ENCODE results near the gene CBFA2T2.
"Not testable (repeated sequence)": the region's sequence is repeated elsewhere in the genome, so short reads cannot be mapped to it uniquely, and the experiment has no call there.

Gene CBFA2T2

DNA sequence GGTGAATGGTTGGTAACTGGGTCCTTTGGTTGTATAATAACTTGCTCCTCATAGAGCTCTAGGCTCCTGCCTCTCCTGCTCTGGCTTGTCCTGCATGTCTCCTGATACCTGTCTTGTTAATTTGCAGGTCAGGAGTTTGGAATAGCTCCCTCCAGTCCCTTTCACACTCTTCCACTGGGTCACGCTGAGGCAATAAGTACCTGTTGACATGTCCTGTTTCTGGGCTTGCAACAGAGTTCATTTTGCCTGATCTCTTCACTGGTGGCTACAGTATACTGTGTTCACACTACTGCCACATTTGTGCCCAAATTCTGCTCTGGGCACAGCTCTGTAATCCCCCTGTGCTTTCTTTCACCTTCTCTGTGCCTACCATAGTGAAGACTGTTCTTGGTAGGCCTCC is 146.9 kb downstream of the CBFA2T2 start:
- TF ChIP-seq, protein P1, sequence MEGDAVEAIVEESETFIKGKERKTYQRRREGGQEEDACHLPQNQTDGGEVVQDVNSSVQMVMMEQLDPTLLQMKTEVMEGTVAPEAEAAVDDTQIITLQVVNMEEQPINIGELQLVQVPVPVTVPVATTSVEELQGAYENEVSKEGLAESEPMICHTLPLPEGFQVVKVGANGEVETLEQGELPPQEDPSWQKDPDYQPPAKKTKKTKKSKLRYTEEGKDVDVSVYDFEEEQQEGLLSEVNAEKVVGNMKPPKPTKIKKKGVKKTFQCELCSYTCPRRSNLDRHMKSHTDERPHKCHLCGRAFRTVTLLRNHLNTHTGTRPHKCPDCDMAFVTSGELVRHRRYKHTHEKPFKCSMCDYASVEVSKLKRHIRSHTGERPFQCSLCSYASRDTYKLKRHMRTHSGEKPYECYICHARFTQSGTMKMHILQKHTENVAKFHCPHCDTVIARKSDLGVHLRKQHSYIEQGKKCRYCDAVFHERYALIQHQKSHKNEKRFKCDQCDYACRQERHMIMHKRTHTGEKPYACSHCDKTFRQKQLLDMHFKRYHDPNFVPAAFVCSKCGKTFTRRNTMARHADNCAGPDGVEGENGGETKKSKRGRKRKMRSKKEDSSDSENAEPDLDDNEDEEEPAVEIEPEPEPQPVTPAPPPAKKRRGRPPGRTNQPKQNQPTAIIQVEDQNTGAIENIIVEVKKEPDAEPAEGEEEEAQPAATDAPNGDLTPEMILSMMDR (IDR thresholded peaks at IDR 0.05; ENCODE audit: low read depth, low read length, missing control alignments), result no peak
- no peak for DNase-seq (ENCODE audit: extremely low read depth, low read depth)
- H3K4me3 ChIP-seq (replicated peaks; ENCODE audit: low read depth, low read length), result no peak overlapping the region

DNA sequence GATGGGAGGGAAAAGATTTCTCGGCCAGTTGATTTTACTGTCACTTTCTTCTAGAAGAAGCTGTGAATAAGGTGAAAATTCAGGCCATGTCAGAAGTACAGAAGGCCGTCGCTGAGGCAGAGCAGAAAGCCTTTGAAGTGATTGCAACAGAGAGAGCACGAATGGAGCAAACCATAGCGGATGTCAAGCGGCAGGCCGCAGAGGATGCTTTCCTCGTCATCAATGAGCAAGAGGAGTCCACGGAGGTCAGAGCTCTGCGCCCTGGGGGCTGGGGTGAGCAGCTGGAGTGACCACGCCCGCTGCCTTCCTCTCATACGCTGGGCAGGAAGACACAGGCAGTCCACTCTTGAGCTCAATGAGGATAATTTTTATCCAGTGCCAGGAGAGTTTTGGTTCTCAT is 150.4 kb downstream of the CBFA2T2 start:
- no peak for DNase-seq (ENCODE audit: extremely low read depth, low read depth)
- TF ChIP-seq, protein P1 (IDR thresholded peaks at IDR 0.05; ENCODE audit: low read depth, low read length, missing control alignments), result no peak
- no peak overlapping the region for H3K4me3 ChIP-seq (replicated peaks; ENCODE audit: low read depth, low read length)

DNA sequence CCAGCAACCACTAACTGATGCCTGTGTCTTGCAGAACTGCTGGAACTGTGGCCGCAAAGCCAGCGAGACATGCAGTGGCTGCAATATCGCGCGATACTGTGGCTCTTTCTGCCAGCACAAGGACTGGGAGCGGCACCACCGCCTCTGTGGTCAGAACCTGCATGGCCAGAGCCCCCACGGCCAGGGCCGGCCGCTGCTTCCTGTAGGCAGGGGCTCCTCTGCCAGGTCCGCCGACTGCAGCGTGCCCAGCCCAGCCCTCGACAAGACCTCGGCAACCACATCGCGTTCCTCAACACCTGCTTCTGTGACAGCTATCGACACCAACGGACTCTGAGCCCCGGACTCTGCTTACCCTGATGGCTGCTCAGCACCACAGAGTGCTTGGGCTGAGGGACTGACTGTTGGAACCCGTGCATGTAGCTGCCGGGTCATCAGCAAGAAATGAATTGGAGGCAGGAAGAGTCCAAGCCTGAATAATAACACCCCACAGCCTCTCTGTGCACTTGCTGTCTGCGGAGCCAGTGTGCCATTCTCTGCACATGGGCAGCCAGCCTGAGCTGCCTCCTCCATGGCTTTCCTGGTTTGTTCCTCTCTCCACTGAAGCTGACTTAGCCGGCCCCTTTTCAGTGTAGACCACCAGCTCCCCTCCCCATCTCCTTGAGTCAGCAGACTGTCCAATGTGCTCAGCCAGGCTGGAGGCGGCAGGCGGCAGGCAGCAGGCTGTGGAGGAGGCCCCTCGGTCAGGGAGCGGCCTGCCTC is 154.6 kb downstream of the CBFA2T2 start:
- TF ChIP-seq, protein P1 (IDR thresholded peaks at IDR 0.05; ENCODE audit: low read depth, low read length, missing control alignments), result no peak
- DNase-seq (ENCODE audit: extremely low read depth, low read depth), result no peak

DNA sequence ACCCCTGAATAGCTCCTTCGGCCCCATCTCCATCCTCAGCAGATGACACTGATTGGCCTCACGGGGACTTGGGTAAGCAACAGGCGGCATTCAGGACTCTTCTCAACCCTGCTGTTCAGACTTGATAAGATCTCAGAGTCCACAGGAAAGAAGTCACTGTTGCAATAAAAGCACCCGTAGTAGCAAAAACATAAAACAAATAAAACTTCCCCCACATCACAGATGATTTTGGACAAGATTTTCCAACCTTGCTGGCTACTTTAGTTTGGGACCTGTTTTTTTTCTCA is 155.1 kb downstream of the CBFA2T2 start:
- TF ChIP-seq, protein P1 (IDR thresholded peaks at IDR 0.05; ENCODE audit: low read depth, low read length, missing control alignments), result no peak
- H3K4me3 ChIP-seq (replicated peaks; ENCODE audit: low read depth, low read length), result no peak overlapping the region
- DNase-seq (ENCODE audit: extremely low read depth, low read depth), result no peak

More for the DNA sequence above, 154.6 kb downstream of the CBFA2T2 start:
- no peak overlapping the region for H3K4me3 ChIP-seq (replicated peaks; ENCODE audit: low read depth, low read length)

DNA sequence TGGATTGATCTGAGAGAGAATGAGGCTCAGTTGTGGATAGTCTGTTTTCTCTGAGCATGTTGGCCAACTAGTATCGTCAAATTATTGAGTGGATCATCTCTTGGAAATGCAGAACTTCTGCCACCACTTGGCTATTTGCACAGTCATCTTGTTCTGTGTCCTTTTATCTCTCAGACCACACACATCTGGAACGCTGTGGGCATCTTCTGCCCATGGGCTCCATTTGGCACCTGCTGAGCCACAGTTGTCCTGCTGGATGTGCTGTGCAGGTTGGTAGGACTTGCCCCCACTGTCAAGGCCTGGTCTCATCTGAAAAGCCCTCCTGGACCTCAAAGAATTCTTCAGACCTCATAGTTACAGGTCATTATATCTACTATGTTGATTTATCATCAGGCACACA is 155.5 kb downstream of the CBFA2T2 start:
- DNase-seq (ENCODE audit: extremely low read depth, low read depth), result no peak
- TF ChIP-seq, protein P1 (IDR thresholded peaks at IDR 0.05; ENCODE audit: low read depth, low read length, missing control alignments), result no peak
- H3K4me3 ChIP-seq (replicated peaks; ENCODE audit: low read depth, low read length), result no peak overlapping the region

DNA sequence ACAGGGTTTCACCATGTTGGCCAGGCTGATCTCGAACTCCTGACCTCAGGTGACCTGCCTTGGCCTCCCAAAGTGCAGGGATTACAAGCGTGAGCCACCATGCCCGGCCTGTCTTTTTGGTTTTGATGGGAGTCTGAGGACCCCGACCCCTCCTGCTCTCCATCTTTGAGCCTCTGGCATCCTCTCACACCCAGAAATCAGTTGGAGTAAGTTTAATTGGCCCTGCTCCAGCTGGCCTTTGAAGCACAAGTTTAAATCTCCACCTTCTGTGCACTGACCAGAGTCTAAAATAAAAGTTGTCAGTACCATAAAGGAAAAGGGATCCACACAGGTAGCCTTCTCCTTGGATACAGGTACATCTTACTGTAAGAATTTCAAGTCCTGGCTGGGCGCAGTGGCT is 156.3 kb downstream of the CBFA2T2 start:
- TF ChIP-seq, protein P1 (IDR thresholded peaks at IDR 0.05; ENCODE audit: low read depth, low read length, missing control alignments), result no peak
- no peak overlapping the region for H3K4me3 ChIP-seq (replicated peaks; ENCODE audit: low read depth, low read length)
- no peak for DNase-seq (ENCODE audit: extremely low read depth, low read depth)

DNA sequence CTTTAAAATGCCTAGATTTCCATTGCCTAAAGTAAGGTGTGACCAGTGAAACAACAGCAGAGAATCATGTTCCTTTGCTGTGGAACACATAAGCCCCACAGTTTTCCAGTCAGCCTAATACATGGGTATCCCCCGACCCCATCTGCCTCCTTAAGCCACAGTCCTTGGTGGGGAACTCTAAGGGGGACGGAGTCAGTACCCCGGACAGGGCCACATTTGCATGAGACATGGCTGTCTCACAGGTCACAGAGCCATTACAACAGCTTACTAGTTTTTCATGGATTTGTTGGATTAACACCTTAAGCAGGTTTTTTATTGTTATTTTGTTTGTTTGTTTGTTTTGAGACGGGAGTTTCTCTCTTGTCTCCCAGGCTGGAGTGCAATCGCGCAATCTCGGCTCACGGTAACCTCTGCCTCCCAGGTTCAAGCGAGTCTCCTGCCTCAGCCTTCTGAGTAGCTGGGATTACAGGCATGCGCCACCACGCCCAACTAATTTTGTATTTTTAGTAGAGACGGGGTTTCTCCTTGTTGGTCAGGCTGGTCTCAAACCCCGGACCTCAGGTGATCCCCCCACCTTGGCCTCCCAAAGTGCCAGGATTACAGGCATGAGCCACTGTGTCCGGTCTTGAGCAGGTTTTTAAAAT is 157.2 kb downstream of the CBFA2T2 start:
- DNase-seq (ENCODE audit: extremely low read depth, low read depth); H3K4me3 ChIP-seq (replicated peaks; ENCODE audit: low read depth, low read length): not testable (repeated sequence)

All from HFF-Myc (cell line).